GM18508 (cell line): ENCODE results near the gene CHCHD5.
"Not testable (repeated sequence)": the region's sequence is repeated elsewhere in the genome, so short reads cannot be mapped to it uniquely, and the experiment has no call there.

Experiments
- ATAC-seq: cut with Tn5 transposase; IDR thresholded peaks from one replicate; pipeline ENCODE4 v1.9.1; 2021; ENCODE audit warnings: moderate number of reproducible peaks; ENCODE audit not compliant: insufficient read depth, unreplicated experiment

Gene CHCHD5, protein sequence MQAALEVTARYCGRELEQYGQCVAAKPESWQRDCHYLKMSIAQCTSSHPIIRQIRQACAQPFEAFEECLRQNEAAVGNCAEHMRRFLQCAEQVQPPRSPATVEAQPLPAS

DNA sequence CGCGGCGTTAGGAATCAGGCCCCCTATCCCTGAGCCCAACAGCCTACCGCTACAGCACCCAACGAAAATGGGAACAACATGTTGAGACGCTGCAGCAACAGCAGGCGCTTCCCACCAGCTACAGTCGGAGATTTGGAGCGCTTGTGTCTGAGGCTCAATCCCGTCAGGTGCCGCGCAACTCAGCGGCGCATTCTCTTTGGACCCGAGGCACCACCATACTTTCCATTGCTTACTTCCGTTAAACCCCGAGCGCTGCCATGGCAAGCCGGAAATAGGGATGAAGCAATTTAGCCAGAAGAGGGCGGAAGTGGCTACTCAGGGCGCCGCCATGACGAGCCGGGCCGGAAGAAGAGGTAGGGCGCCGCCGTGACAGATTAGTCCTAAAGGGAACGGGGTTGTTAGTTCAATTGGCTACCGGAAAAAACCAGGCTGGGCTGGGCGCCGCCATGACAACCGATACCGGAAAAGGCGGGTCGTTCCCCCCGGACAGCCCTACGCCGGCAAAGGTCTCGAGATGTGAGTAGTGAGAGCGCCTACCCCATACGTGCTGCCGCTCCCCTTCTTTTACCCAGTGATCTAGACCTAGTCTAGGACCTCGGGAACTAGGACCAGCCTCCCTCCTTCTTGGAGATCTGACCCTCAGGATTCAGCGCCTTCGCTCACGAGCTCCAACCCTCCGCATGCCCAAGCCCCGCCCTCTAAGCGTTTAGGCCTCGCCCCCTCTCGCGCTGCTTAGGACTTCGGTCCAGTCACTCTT is at the start of gene CHCHD5:
CHCHD5 (plus strand) TSS at position 476 of the 757 bp plus-strand sequence; CDS start at position 515, 39 bp downstream.
- peak; percentile 77 for ATAC-seq

DNA sequence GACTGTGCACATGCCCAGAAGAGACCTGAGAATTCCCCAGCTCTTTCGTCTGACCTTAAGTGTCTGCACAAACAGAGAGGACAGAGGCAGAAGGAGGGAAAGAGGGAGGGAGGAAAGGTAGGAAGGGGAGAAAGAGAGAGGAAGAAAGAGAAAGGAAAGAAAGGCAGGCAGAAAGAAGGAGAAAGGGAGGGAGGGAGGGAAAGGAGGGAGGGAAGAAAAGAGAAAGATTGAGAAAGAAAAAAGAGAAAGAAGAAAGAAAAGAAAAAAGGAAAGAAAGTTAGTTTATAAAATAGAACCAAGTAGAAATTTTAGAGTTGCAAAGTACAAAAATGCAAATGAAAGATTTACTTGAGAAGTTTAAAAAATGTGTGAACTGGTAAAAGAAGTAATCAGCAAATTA is 49.6 kb upstream of the CHCHD5 start:
- ATAC-seq: no peak

DNA sequence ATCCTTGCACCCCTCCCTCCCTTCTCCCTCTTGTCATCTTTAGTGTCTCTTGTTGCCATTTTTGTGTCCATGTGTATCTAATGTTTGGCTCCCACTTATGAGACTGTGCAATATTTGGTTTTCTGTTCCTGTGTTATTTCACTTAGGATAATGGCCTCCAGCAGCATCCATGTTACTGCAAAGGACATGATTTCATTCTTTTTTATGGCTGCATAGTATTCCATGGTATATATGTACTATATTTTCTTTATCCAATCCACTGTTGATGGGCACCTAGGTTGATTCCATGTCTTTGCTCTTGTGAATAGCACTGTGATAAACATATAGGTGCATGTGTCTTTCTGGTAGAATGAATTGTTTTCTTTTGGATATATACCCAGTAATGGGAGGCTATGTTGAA is 47.7 kb upstream of the CHCHD5 start:
- not testable (repeated sequence) for ATAC-seq

DNA sequence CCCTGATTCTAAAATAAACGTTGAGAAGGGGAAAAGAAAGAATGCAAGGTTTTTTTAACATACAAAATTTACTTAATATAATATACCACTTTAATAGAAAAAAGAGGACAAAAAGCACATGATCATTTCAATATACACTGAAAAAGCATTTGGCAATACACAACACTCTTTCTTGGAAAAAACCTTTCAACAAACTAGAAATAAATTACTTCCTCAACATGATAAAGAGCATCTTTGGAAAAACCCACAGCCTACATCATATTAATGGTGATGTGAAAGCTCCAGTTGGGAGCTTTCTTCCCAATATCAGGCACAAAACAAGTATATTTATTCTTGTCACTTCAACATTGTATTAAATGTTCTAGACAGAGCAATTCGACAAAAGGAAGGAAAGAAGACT is 45.1 kb upstream of the CHCHD5 start:
- no peak for ATAC-seq

DNA sequence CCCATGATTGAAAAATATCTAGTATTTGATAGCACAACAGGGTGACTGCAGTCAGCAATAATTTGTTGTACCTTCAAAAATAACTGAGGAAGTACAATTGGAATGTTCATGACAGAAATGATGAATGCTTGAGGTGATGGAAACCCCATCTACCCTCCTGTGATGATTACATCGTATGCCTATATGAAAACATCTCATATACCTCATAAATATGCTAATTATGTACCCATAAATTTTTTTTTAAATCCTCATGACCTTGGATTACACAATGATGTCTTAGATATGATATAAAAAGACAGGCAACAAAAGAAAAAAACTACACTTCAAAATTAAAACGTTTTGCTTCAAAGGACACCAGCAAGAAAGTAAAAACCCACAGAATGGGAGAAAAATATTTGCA is 43.5 kb upstream of the CHCHD5 start:
- no peak for ATAC-seq

DNA sequence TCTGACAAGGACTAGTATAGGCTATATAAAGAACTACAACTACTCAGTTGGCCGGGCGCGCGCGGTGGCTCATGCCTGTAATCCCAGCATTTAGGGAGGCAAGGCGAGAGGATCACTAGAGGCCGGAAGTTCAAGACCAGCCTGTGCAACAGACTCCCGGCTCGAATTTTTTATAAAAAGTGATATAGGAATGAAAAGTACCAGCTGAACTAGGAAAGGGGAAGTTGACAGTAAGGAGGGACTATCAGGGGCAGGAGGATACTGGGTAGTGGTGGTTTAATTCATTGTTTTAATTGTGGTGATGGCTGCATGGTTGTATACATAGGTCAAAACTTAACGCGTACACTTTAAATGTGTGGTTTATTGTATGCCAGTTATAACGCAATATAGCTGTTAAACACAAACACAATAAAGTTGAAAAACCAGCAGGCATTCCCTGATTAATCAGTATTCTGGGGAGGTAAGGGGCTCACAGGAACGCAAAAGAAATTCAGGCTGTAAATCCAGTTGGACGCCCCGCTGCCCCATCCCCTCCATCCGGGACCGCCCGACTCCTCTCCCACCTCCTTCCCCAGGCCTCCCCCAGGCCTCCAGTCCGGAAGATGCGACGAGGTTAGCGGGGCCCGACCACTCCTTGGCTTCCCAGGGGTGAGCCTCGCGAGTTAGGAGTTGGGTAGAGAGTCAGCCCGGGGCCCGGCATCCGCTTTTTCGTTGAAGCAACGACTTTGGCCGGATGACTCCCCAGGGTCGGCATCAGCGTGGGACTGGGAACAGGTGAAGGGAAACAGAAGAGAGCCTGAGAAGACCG is 42.9 kb upstream of the CHCHD5 start:
- no peak for ATAC-seq

DNA sequence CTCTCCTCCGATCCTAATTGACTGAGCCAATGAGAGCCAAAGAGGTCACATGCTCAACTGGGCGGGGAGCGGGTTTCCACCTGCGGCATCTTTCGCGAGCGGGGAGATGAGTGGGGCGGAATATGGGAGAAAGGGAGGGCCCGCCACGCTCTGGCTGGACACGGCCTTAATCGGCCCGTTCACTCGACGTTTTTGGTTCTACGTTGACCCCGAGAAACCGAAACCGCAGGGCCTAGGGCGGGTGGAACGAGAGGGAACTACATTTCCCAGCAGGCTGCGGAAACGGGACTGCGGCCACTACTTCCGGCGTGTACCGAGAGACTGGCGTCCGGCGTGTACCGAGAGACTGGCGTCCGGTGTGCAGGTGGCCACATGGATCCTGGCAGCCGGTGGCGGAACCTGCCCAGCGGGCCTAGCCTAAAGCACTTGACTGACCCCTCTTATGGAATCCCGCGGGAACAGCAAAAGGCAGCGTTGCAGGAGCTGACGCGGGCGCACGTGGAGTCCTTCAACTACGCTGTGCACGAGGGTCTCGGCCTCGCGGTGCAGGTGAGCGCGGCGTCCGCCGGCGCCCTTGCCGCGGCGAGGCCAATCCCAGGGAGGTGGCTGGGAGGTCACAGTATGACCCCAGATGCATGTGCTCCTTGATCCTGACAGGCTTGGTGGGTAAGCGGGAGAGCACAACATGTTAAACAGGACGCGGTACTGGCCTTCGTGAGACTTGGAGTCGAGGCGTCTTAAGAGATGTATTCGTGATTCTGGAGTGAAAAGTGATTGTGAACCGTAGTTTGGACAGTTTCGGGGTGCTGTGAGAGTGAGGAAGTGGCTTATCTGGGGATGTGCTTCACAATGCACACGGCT is 42.1 kb upstream of the CHCHD5 start, which contains the start of gene POLR1B:
POLR1B (plus strand) TSS at position 343 of the 861 bp plus-strand sequence; CDS start at position 373, 30 bp downstream.
- no peak for ATAC-seq

DNA sequence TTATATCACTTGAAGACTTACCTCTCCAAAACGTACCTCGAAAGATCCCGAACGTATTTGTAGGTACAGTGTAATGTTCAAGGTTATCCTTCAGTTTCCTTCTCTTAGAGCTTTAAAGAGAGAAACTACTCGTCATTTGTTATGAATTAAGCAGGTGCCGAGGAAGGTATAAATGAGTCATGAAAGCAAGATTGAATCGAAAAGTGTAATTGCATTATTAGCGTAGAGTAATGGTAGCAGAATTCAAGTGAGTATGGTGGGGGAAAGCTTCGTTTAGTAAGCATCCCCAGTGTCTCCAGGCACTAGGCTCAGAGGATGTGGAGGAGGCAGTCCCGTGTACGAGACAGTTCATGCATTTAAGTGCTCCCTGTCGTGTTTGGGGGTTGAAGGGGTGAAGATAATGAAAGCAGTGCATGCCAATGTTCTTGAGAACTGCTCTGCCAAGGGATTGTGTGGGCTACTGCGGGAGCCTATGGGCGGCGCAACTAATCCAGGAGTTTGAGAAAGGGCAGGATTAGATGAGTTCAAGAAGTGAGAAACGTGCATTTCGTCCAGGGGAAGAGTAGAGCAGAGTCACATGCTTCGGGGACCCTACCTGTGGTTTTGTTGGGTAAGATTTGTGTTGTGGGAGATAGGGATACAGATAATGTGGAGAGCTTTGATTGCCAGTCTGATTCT is 41.3 kb upstream of the CHCHD5 start:
- ATAC-seq: no peak

DNA sequence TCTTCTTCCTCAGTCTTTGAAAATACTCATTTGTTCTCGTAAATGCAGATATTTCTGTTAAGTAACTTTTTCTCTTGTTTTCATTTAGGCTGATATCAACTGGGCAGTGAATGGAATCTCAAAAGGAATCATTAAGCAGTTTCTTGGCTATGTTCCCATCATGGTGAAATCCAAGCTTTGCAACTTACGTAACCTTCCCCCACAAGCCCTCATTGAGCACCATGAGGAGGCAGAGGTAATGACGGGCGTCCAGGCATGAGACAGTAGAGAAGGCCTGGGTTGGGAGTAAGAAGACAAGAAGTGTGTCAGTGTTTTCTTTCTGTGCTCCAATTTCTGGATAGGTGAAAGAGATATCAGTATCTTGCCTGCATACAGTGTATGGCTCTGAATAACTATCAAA is 37.1 kb upstream of the CHCHD5 start:
- no peak for ATAC-seq

DNA sequence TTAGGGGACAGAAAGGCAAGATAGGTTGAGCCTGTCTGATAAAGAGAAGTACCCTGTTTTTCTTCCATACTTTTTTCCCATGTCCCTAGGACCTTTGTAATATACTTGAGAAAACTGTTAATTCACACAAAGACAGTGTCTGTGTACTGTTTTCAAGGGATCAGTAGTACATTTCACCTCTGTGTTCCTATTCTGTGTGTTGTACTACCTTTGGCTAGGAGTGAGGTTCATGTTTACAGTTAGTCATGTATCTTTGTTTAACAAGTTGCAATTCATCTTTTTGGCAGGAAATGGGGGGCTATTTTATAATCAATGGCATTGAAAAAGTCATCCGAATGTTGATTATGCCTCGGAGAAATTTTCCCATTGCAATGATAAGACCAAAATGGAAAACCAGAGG is 35.4 kb upstream of the CHCHD5 start:
- ATAC-seq: no peak

DNA sequence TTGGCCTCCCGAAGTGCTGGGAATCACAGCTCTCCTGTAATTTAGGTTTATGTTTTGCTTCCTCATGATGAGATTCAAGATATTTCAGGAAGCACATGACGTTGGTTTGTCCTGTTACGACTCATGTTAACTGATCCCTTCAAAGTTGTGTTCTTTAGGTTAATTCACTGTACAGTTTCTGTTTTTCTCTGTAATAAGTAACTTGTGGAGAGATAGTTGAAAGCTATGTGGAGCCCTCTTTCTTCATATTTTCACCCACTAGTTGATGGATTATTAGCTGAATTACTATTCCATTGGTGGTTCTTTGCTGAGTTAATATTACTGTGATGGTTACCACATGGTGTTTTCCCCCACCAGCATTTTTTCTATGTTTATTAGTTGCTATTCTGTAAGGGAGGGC is 18.3 kb upstream of the CHCHD5 start:
- ATAC-seq: peak; percentile 65

DNA sequence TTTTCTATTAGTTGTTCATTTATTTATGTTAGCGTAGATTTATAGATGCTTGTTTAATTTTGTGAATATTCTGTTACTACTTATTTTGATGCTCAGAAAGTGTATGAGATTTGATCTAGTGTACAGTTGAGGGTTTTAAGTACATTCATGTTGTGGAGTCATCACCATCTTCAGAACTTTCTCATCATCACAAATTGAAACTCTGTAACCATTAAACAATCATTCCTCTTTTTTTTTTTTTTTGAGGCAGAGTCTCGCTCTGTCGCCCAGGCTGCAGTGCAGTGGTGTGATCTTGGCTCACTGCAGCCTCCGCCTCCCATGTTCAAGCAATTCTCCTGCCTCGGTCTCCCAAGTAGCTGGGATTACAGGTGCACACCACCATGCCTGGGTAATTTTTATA is 17.9 kb upstream of the CHCHD5 start:
- ATAC-seq: not testable (repeated sequence)

DNA sequence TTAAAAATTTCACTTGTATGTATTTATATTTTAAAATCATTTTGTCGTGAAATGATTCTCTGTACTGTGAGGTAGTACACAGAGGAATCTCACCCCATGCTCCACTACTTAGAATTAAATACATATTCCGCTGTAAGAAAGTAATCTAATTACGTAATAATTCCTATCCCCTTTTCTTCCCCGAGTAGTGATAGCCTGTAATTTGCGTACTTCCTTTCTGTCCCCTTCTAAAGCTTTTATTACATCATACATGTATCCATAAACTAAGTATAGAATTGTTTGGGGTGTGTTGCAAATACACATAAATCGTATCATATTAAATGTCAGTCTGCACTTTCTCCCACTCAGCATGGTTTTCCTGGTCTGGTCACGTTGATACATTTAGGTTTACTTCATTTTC is 12.4 kb upstream of the CHCHD5 start:
- no peak for ATAC-seq

DNA sequence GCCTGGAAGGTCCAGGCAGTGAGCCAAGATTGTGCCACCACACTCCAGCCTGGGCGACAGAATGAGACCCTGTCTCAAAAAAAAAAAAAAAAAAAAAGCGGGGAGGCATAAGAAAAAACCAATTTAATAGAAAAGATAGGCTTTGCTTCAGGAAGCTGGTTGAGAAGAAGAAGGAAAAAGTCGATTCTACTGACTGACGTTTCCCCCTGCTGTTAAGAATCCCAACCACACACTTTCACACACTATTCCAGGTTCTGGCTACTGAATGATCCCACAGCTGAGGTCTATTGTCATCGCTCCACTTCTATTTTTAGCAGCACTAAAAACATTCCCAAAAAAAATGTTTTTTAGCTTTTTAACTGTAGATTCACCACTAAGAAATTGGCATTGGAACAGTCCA is 6.7 kb upstream of the CHCHD5 start:
- no peak for ATAC-seq

DNA sequence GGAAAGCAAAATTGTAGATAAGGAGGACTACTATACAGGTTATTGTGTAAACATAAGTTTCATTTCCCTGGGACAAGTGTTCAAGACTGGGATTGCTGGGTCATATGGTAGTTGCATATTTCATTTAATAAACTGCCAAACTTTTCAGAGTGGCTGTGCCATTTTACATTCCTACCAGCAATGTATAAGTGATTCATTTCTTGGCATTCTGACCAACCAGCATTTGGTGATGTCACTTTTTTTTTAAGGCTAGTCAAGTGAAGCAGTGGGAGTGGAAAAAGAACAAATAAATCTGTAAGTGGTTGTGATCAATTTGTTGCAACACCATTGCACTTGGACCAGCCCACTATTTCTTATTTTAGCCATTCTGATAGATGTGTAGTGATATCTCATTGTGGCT is 5.2 kb upstream of the CHCHD5 start:
- ATAC-seq: no peak

DNA sequence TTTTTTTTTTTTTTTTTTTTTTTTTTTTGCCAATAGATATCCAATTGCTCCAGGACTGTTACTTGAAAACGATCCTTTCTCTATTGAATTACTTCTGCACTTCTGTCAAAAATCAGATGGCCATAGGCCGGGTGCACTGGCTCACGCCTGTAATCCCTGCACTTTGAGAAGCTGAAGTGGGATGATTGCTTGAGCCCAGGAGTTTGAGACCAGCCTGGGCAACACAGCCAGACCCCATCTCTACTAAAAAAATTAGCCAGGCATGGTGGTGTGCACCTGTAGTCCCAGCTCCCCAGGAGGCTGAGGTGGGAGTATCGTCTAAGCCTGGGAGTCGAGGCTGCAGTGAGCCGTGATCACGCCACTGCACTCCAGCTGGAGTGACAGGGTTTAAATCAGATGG is 4.3 kb upstream of the CHCHD5 start:
- no peak for ATAC-seq

DNA sequence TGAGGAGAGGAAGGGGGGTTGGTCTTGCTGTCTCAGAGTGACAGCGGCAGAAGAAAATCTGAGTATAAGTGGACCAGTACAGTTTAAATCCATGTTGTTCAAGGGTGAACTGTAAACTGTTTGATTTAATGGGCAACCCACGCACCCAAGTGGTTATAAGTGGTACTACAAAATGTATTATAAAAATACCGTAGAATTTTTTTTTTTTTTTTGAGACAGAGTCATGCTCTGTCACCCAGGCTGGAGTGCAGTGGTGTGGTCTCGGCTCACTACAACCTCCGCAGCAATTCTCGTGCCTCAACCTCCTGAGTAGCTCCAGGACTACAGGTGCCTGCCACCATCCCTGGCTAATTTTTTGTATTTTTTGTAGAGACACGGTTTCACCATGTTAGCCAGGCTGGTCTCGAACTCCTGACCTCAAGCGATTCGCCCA is 2.1 kb upstream of the CHCHD5 start:
- ATAC-seq: no peak

DNA sequence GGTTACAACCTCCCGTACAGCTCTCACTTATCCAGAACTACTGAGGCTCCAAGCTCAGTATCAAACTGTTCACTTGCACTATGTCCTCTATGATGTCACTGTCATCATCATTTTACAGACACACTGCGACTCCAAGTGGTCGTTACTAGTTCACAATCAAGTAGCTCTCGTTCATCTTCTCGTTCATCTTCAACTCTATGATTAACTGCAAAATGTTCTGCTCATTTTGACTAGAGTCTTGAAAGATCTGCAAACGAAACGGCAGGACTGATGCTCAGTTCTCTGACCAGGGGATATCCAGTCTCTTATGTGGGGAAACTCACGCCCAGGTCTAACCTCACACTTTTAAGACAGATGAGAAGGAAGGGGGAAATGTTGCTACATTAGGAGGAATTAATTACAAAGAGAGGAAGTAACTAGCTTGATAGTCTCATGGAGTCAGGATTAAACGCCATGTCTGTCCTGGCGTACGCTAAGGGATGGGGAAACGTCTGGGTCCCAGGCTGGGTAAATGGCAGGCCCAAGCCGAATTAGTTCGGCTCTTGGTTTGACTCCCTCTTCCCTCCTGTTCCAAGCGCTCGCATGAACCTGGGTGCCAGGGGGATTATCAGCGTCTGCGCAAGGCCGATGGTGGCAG is 794 bp upstream of the CHCHD5 start:
- ATAC-seq: no peak

DNA sequence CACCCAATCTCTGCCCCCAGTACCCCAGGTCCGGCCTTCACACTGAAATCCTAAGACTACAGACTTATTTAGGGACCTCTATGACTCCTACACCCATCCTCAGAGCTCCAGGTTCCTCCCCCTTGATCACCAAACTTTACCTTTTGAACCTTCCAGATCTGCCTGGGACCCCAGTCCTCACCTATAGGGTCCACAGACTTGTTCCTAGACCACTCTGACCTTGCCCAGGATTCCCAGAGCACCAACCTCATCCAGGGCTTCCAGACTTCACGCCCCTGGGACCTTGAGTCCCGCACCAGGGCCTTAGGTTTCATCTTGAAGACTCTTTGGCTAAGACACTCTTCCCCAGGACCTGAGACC is 462 bp downstream of the CHCHD5 start:
- no peak for ATAC-seq
